ENCODE measurements around the gene MYOF.
A peak's percentile ranks its signal among the peaks of the same experiment; 100 is the strongest.
"Not testable (repeated sequence)": the region's sequence is repeated elsewhere in the genome, so short reads cannot be mapped to it uniquely, and the experiment has no call there.

MYOF gene

GRCh38 chr10:93290661-93291354 lies 191.3 kb downstream of the MYOF start:
- no peak for DNase-seq (ENCODE audit: low read depth)

DNA sequence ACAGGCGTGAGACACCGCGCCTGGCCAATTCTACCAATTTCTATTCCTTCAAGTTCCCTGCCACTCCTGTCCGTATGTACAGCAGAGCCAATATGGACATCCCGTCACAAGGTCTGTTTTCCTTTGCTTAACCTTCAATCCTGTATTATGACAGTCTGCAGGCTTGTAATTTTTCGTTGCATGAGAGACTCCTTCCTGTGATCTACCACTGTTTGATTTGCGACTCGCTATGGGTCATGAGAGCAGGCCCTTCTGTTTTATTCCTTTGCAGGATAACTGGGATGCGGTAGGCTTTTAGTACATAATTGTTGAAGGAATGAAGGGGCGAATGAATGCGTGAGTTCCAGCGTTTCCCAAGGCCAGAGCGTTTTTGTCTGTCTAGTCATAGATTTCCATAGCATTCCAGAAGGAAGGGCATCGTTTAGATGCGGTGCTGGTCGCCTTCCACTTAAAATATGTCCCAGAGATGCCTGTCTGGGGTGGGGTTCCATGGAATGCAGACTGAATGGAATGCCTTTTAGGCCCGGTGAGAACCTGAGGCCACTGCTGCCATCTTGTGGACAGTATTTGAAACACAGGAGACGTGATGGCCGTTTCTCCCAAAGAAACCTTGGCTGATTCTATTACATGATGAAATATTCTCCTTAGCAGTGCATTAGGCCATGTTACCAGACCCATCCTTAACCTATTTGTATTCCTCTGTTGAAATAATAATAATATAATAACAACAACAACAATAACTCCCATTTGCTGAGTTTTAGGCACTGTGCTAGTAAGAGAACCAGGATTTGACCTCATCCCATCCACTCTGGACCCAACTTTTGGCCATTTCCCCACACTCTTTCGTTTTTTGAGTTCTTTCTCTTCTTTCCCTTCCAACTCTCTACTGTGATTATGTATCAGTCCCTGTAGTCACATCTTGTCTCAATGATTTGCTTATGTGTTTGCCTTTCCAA lies 193.2 kb downstream of the MYOF start:
- DNase-seq (ENCODE audit: low read depth), result peak; percentile 1

- DNase-seq (ENCODE audit: low read depth), result no peak
Observed at GRCh38 chr10:93287775-93288174, 194.4 kb downstream of the MYOF start.

DNA sequence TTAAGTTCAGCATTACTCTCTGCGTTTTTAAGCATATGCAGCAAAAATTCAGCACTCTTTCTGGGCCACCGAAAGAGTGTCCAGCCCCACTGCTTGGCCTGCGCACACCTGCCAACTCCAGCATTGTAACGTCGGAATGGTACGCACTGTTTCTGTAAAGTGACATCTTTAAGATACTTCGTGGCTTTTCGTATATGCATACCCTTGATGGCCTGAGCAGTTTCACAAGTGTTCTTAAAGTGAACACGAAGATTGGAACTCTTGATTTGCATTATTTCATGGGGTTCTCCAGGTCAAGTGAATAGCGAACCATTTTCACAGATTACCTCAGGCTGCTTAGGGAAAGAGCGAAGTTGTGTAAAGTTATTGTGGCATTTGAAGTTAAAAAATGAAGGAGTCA lies 197.9 kb downstream of the MYOF start:
- DNase-seq (ENCODE audit: low read depth), result not testable (repeated sequence)

- no peak for DNase-seq (ENCODE audit: low read depth)
Observed at GRCh38 chr10:93281367-93281720, 200.8 kb downstream of the MYOF start.

GRCh38 chr10:93280699-93281366 lies 201.3 kb downstream of the MYOF start:
- no peak for DNase-seq (ENCODE audit: low read depth)

GRCh38 chr10:93280121-93280698 lies 201.9 kb downstream of the MYOF start:
- no peak for DNase-seq (ENCODE audit: low read depth)

- DNase-seq (ENCODE audit: low read depth), result no peak
Observed at GRCh38 chr10:93277360-93277759, 204.8 kb downstream of the MYOF start.

DNA sequence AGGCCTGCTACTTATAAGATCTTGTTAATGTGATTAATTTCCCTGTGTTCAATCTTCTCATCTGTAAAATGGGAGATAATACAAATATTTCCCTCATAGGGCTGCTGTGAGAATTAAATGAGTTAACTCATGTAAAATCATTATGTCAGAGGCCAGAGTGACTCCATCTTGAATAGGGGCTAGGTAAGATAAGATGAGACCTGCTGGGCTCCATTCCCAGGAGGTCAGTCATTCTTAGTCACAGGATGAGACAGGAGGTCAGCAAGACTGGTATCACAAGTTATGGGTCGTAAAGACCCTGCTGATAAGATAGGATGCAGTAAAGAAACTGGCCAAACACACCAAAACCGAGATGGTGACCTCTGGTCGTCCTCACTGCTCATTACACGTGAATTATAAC lies 207.7 kb downstream of the MYOF start:
- no peak for DNase-seq (ENCODE audit: low read depth)

- DNase-seq (ENCODE audit: low read depth), result no peak
Observed at GRCh38 chr10:93272884-93273675, 209.1 kb downstream of the MYOF start.

- no peak for DNase-seq (ENCODE audit: low read depth)
Observed at GRCh38 chr10:93271347-93271746, 210.8 kb downstream of the MYOF start.

- DNase-seq (ENCODE audit: low read depth), result no peak
Observed at GRCh38 chr10:93269281-93269680, 212.9 kb downstream of the MYOF start.

GRCh38 chr10:93268021-93268420 lies 214.1 kb downstream of the MYOF start:
- no peak for DNase-seq (ENCODE audit: low read depth)

DNA sequence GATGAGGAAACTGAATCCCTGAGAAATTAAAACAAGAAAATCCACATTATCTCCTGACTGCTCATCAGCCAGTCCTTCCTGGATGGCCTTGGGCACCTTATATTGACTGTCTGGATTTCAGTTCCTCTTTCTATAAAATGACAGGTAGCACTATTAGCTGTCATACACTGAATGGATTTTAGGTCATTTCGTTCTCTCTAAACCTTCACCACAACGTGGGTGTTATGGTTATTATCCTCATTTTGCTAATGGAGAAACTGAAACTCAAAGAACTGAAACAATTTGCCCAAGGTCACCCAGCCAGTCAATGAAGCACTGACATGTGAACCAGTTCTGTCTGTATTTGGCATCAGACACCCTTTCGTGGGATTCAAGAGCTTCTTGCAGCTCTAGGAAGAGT lies 214.6 kb downstream of the MYOF start:
- DNase-seq (ENCODE audit: low read depth), result no peak

- DNase-seq (ENCODE audit: low read depth), result no peak
Observed at GRCh38 chr10:93266858-93267257, 215.3 kb downstream of the MYOF start.

DNA sequence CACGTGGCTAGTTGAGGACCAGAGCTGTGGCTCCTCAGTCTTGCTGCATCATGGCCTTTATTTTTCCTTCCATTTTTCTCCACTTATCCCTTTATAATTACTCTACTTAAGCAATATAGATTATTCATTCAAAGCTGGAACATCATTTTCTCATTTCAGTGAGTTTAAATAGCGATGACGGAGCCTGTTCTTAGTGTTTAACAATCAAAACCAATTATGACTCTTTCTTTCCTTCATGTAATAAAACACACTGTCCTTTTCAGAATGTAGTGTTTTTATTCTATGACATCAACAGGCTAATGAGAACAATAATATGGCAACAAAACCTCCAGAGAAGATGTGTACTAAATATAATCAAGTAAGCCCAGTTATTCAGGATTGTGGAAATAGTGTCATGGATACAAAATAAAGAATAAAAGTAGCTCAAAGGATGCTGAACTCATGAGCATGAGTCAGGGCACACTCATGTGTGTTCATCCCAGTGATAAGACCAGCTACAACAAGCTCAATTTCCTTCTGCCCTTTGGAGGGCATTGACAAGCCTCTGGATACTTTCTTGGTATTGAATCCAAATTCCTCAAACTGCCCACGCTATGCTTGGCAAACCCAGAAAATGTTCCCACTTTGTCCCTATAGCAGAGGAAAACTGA lies 220.0 kb downstream of the MYOF start:
- no peak for DNase-seq (ENCODE audit: low read depth)

GRCh38 chr10:93261089-93261488 lies 221.0 kb downstream of the MYOF start:
- no peak for DNase-seq (ENCODE audit: low read depth)

DNA sequence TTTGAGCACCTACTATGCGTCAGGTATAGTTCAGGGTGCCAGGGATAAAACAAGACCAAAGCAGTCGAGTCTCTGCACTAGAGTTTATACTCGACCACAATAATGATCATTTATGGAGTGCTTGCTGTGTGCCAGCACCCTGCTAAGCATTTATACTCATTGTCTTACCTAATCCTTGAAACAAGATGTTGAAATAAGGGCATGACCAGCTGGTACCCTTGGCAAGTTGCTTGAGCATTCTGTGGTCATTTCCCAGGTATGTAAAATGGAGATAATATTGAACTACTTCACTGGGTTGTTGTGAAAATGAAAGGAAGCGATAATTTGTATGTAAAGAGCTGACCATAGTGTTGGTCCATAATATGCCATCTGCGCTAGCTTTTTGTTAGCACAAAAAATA lies 223.0 kb downstream of the MYOF start:
- no peak for DNase-seq (ENCODE audit: low read depth)

Measured in stimulated activated CD8-positive, alpha-beta memory T cell treated with anti-CD3 and anti-CD28 coated beads, Interleukin-12 subunit alpha, Interleukin-12 subunit beta, amount 100 ng/mL, for 4 hours (primary cell).